ENCODE measurements around the gene UBQLN3.

- TF ChIP-seq CTCF (IDR thresholded peaks at IDR 0.05) (no peak), POLR2A (IDR thresholded peaks at IDR 0.05) (no peak)
Measured at GRCh38 chr11:5546457-5546856, 36.7 kb upstream of the UBQLN3 start.

Data from testis (tissue), 2 donors.